DND-41 (cell line): Measurements from ENCODE around the gene IVNS1ABP.

ENCODE experiments used
- ATAC-seq: fragments of 200-7000 bp; cut with Tn5 transposase; 3 replicates; pipeline ENCODE4 v1.9.1; 2021; ENCODE audit warnings: low read depth; ENCODE audit not compliant: insufficient read depth
- DNase-seq: peaks from one replicate; pipeline ENCODE4 v3.0.0-alpha.2; 2020
- H2AFZ ChIP-seq: 2 replicates; pipeline ENCODE4 v1.6.0; 2012; ENCODE audit warnings: low read depth, low read length
- H3K27ac ChIP-seq: 2 replicates; pipeline ENCODE4 v1.5.1; 2012; ENCODE audit warnings: low read length, inconsistent platforms
- H3K27me3 ChIP-seq: fragments of 200-600 bp; sonication (generic); 2 replicates; pipeline ENCODE4 v1.6.0; 2012; ENCODE audit warnings: low read length, mild to moderate bottlenecking, inconsistent platforms; ENCODE audit not compliant: insufficient read depth, poor library complexity
- H3K36me3 ChIP-seq: 2 replicates; pipeline ENCODE4 v1.5.1; 2012; ENCODE audit warnings: low read length, inconsistent platforms; ENCODE audit not compliant: insufficient read depth
- H3K4me1 ChIP-seq: 2 replicates; pipeline ENCODE4 v1.5.1; 2012; ENCODE audit warnings: mild to moderate bottlenecking, low read length; ENCODE audit not compliant: insufficient read depth
- H3K4me2 ChIP-seq: 2 replicates; pipeline ENCODE4 v1.6.0; 2012; ENCODE audit warnings: mild to moderate bottlenecking, moderate library complexity, low read length, inconsistent platforms; ENCODE audit not compliant: insufficient read depth
- H3K4me3 ChIP-seq, 2 experiments: fragments of 200-600 bp in 1 of 2; shearing (Covaris generic) in 1 of 2; 2 replicates each; pipeline ENCODE4 v1.5.1; 2012 to 2016; ENCODE audit warnings: inconsistent platforms in 2 of 2, low read length in 2 of 2, mild to moderate bottlenecking in 2 of 2, low read depth in 1 of 2, moderate library complexity in 1 of 2
- H3K79me2 ChIP-seq: 2 replicates; pipeline ENCODE4 v1.6.0; 2012; ENCODE audit warnings: low read length, inconsistent platforms; ENCODE audit not compliant: insufficient read depth
- H3K9ac ChIP-seq: 2 replicates; pipeline ENCODE4 v1.6.0; 2012; ENCODE audit warnings: low read depth, mild to moderate bottlenecking, inconsistent platforms, low read length, moderate library complexity
- H3K9me3 ChIP-seq: 2 replicates; pipeline ENCODE4 v1.5.1; 2012; ENCODE audit warnings: low read length, moderate library complexity, mild to moderate bottlenecking, inconsistent platforms; ENCODE audit not compliant: insufficient read depth, severe bottlenecking
- H4K20me1 ChIP-seq: 2 replicates; pipeline ENCODE4 v1.6.0; 2012; ENCODE audit warnings: low read length; ENCODE audit not compliant: insufficient read depth
- EZH2 ChIP-seq: IDR thresholded peaks from 3 replicates; pipeline ENCODE4 v1.6.1; 2012; ENCODE audit warnings: borderline replicate concordance, low read depth, mild to moderate bottlenecking, moderate library complexity, low read length, inconsistent platforms; ENCODE audit not compliant: severe bottlenecking
- TF ChIP-seq, protein P1 (sequence below): IDR thresholded peaks from 2 replicates; pipeline ENCODE4 v1.5.1; 2012; ENCODE audit warnings: borderline replicate concordance, low read length, moderate library complexity, mild to moderate bottlenecking; ENCODE audit not compliant: poor library complexity, severe bottlenecking; ENCODE audit errors: extremely low read depth

IVNS1ABP gene

DNA sequence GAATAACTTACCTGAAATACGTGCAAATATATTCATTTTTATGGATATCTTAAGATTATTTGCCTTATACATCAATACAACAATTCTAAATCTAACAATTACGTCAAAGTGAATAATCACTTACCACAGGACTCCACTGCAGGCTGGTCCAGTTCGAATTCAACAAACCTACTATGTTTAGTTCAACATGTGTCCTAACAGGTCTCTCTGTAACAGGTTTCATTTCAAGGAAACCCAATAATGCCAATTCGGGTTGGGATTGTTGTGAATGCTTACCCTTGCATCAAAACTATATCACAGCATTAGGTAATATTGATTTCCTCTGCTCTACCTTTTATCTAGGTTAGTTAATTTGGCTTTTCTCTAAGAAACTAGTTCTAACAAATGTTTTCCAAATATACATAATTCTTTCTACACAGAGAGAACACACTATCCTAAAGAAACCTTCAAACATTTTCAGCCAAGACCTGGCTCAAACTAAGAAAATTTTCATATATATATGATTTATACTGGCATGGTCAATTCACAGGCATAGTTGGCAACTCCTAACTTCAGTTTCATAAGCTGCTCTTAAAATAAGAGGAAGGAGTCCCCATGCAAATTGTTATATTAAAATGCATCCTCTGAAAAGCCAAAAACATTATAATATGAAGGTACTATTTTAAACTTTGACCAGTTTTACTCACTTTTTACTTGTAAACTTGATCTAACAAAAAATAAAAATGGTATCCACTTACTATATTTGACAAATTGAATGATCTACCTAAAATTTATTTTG lies 4.5 kb downstream of the IVNS1ABP start:
- H3K27me3 ChIP-seq = no peaks in the 10 kb centered on the region
- H2AFZ ChIP-seq = no peak overlapping the region
- H3K4me2 ChIP-seq = peak overlapping the region; percentile 91; the same call in 1 of the 2 replicates
- peaks cover 39% of the 10 kb centered on the region for H3K4me1 ChIP-seq
- no peak for ATAC-seq
- DNase-seq = no peak
- H3K36me3 ChIP-seq = peaks cover 72% of the 10 kb centered on the region
- no peak for TF ChIP-seq EZH2
- TF ChIP-seq, protein P1, sequence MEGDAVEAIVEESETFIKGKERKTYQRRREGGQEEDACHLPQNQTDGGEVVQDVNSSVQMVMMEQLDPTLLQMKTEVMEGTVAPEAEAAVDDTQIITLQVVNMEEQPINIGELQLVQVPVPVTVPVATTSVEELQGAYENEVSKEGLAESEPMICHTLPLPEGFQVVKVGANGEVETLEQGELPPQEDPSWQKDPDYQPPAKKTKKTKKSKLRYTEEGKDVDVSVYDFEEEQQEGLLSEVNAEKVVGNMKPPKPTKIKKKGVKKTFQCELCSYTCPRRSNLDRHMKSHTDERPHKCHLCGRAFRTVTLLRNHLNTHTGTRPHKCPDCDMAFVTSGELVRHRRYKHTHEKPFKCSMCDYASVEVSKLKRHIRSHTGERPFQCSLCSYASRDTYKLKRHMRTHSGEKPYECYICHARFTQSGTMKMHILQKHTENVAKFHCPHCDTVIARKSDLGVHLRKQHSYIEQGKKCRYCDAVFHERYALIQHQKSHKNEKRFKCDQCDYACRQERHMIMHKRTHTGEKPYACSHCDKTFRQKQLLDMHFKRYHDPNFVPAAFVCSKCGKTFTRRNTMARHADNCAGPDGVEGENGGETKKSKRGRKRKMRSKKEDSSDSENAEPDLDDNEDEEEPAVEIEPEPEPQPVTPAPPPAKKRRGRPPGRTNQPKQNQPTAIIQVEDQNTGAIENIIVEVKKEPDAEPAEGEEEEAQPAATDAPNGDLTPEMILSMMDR = no peak
- H3K27ac ChIP-seq = 0 out of 2 replicates have a peak overlapping the region, but pooled peaks have one; percentile 12
- H3K9me3 ChIP-seq = no peaks in the 10 kb centered on the region
- peak overlapping the region in 1 of 2 experiments; percentile 87; a peak in 1 of 4 replicates for H3K4me3 ChIP-seq
- H4K20me1 ChIP-seq = peaks cover 74% of the 10 kb centered on the region
- H3K9ac ChIP-seq = 0 out of 2 replicates have a peak overlapping the region, but pooled peaks have one; percentile 98
- peaks cover 89% of the 10 kb centered on the region for H3K79me2 ChIP-seq

DNA sequence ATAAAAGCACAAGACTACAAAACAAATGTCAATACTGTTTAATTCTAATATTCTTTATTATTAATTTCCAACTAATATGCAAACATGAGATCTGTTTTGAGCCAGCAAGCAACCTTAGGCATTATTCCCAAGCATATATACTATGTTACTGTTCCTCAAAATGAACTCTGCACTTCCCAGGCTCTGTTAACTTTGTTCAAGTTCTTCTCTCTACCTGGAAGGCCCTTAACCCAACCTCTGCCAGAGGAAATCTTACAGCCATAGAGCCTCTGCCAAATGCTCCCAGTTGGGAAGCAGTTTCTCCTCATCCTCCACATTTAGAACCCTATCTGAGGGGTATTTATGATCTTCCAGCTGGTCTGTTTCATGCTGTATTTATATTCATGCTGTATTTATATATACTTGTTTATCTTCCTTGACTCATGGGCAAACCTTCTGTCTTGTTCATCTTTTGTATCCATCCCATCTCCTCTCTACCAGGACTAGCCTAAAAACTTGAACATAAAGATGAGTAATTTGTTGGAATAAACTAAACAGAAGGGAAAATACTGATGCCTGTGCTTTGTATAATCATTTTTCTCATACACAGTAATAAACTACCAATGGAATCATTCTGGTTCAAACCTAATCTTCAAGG lies 5.3 kb downstream of the IVNS1ABP start:
- Histone ChIP-seq H3K27ac (no peak overlapping the region), H3K9ac (no peak overlapping the region), H3K79me2 (peaks cover 89% of the 10 kb centered on the region), H4K20me1 (peaks cover 81% of the 10 kb centered on the region), H3K4me2 (peak overlapping the region; percentile 91; the same call in 1 of the 2 replicates), H3K36me3 (peaks cover 80% of the 10 kb centered on the region), H2AFZ (no peak overlapping the region), H3K4me1 (peaks cover 37% of the 10 kb centered on the region), H3K27me3 (no peaks in the 10 kb centered on the region), H3K4me3 (peak overlapping the region in 1 of 2 experiments; percentile 38; a peak in 1 of 4 replicates), H3K9me3 (no peaks in the 10 kb centered on the region)
- ATAC-seq (no peak), DNase-seq (no peak)
- no peak for TF ChIP-seq EZH2
- TF ChIP-seq, protein P1 = no peak

DNA sequence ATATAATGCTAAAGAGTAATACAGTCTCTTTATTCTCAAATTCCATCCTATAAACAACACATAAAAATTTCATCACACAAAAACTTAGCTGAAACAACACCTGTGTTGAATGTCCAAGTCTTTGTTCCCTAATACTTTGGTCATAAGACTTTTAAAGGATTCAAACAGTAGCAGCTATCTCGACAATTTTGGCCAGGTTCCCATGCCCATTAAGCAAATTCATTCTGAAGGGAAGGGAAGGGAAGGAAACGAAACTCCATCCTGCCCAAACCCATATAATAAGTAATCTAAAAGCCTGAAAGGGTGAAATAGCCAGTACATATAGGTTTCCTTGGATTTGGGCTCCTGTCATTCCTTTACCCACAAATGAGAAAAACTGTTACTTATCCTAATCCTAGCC lies 7.5 kb downstream of the IVNS1ABP start:
- peaks cover 75% of the 10 kb centered on the region for H4K20me1 ChIP-seq
- no peak overlapping the region for H3K27ac ChIP-seq
- peaks cover 88% of the 10 kb centered on the region for H3K36me3 ChIP-seq
- H3K9me3 ChIP-seq = no peaks in the 10 kb centered on the region
- no peak for ATAC-seq
- no peaks in the 10 kb centered on the region for H3K27me3 ChIP-seq
- no peak overlapping the region for H3K4me3 ChIP-seq
- H3K79me2 ChIP-seq = peaks cover 74% of the 10 kb centered on the region
- TF ChIP-seq EZH2 = no peak
- TF ChIP-seq, protein P1 = no peak
- no peak for DNase-seq
- H3K4me1 ChIP-seq = peaks cover 24% of the 10 kb centered on the region
- no peak overlapping the region for H2AFZ ChIP-seq
- H3K9ac ChIP-seq = no peak overlapping the region
- H3K4me2 ChIP-seq = no peak overlapping the region
